ENCODE data around the gene KRTAP10-4.

DNA sequence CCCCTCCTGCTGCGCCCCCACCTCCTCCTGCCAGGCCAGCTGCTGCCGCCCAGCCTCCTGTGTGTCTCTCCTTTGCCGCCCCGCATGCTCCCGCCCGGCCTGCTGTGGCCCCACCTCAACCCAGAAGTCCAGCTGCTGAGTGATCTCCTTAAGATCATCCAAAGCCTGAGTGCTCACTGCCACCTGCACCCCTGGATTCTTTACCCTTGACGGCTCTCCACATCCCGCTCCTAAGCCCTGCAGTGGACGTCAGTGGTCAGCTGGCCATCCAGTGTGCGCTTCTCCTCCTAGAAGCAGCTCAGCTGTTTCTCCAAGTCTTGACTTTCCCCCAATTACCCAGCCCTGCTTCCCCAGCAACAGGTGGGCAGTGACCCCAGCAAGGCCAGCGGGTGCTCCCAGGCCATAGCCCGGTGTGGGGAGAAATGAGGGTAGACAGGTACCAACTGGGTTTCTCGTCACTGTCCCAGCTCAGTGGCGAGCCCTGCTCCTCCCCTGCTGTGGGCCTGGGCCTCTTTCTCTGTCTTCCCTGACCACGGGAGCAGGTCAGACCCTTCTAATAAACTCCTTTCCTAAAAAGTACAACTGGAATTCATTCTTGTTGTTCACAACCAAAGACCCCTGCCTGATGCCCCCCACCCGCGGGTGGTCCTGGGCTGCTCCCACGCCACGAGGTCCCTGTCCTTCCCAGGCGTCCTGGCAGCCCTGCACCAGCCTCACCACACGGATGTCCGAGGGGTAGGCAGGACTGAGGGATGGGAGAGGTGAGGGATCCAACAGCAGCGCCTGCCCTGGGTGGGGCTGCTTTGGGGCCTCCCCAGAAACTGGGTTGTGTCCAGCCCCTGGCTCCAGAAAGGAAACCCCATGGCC lies 28.3 kb downstream of the KRTAP10-4 start:
- TF ChIP-seq, protein P1, sequence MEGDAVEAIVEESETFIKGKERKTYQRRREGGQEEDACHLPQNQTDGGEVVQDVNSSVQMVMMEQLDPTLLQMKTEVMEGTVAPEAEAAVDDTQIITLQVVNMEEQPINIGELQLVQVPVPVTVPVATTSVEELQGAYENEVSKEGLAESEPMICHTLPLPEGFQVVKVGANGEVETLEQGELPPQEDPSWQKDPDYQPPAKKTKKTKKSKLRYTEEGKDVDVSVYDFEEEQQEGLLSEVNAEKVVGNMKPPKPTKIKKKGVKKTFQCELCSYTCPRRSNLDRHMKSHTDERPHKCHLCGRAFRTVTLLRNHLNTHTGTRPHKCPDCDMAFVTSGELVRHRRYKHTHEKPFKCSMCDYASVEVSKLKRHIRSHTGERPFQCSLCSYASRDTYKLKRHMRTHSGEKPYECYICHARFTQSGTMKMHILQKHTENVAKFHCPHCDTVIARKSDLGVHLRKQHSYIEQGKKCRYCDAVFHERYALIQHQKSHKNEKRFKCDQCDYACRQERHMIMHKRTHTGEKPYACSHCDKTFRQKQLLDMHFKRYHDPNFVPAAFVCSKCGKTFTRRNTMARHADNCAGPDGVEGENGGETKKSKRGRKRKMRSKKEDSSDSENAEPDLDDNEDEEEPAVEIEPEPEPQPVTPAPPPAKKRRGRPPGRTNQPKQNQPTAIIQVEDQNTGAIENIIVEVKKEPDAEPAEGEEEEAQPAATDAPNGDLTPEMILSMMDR (IDR thresholded peaks at IDR 0.05; ENCODE audit: insufficient read depth, low read depth, low read length): no peak
- no peak for TF ChIP-seq EZH2 (IDR thresholded peaks at IDR 0.05; ENCODE audit: insufficient read depth, low read length)

All from astrocyte (in vitro differentiated cells and primary cell).